ENCODE measurements around the gene UQCR11.

Gene UQCR11

GRCh38 chr19:1634938-1635243 is 29.6 kb upstream of the UQCR11 start:
- DNase-seq (ENCODE audit: low read depth in 2 of 2) = no peak

DNA sequence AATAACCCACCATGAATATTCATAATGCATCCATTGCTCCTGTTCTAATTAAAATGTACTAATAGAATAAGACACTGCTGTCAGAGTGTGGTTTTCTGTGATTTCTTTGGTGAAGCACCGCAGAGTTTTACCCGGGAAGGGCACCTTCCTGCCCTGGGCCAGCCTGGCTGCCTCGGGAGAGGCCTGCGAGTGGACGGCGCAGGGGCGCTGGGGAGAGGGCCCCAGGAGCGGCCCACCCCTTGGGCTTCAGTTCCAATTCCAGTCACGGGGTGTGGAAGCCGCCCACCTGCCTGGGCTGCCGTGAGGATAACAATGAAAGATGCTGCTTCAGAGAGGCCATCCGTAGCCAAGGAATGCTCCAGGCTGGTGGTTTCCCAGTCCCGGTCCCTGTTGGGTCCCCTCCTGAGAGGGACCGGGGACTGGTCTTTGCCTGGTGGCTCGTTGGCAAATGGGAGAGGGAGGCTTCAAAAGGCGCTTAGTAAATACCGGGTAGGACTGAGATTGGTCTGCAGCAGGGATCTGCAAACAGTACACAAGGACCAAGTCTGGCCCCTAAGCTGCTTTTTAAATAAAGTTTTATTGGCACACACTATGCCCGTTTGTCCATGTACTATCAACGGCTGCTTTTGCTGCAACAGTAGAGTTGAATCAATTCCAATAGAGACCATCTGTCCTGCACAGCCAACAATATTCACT is 29.1 kb upstream of the UQCR11 start:
- no peak for DNase-seq (ENCODE audit: low read depth in 2 of 2)

DNA sequence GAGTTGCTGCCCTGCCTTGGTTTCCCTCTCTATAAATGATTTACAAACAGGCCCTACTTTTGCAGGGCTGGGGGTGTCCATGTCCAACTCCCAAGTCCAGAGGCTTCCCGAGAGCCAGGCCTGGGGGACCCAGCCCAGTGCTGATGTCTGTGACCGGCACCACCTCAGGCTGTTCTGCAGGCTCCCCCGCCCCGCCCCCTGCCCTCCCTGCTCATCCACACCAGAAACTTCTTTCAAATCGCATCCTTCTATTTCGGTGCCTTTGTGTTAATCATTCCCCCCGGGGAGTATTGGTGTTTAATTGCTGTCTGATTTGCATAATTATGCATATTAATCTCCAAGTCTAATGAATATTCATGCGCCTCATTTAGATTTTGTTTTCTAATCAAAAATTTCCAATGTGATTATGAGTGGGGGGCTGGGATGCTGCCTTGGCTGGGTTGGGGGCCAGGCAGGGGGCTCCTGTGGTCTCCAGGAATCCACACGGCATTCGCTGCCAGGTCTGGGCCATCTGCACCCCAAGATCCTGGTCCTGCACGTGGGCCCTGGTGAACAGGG is 28.1 kb upstream of the UQCR11 start:
- DNase-seq (ENCODE audit: low read depth in 2 of 2) = no peak

DNA sequence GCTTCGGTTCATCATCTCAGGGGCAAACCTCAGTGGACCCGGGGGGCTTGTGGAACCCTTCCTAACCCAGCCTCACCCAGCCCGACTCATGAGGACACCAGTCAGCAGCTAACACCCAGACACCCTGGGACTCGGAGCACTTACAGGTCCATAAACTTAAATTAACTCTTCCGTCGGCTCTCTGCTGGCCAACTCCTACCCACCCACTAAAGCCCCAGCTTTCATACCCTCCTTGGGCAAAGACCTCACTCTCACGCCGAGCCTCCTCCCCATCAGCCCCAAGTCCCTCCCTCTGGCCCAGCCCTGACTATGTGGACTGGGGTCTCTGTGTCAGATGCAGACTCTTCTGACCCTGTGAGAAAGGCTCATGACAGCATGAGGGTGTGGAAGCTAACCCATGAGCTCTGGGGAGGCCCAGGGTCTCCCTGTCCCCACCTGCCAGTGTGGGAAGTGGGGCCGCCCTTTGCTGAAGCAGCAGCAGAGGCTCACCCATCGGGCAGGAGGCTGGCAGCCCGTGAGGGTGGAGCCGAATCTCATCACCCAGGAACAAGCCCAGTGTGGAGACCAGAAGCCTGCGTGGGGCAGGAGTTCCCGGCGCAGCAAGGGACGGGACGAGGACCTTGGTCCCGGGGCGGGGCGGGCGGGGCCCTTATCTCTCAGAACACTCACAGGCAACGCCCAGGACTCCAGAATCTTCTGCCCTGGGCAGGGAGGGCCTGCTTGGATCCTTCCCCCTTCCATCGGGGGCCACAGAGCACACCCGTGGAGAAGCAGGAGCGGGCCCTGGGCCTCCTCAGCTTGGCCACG is 27.4 kb upstream of the UQCR11 start:
- DNase-seq (ENCODE audit: low read depth in 2 of 2) = no peak

GRCh38 chr19:1631557-1632100 is 26.4 kb upstream of the UQCR11 start:
- no peak for DNase-seq (ENCODE audit: low read depth in 2 of 2)

- no peak for DNase-seq (ENCODE audit: low read depth in 2 of 2)
These were observed 25.5 kb upstream of the UQCR11 start for GRCh38 chr19:1630811-1631210.

- DNase-seq (ENCODE audit: low read depth in 2 of 2) = no peak
These were observed 24.8 kb upstream of the UQCR11 start for GRCh38 chr19:1630012-1630411.

DNA sequence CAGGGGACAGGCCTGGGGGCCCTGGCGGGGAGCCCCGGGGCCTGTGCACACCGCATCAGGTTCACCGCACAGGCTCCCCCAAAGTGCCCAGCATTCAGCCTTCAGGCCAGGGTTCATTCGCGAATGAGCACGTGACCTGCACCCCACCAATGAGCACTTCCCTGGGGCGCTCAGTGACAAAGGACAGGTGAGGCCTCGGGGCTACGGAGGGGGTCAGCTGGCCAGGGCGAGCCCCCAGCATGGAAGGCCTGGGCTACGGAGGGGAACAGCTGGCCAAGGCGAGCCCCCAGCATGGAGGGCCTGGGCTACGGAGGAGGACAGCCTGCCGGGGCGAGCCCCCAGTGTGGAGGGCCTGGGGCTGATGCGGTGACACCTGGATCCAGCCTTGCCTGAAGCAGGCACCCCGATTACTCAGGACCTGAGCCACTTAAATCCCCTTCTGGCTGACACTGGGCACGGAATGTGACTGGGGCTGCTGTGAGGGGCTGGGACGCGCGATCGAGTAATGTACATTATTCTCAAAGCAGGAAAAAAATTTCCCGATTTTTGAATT is 24.1 kb upstream of the UQCR11 start:
- no peak for DNase-seq (ENCODE audit: low read depth in 2 of 2)

DNA sequence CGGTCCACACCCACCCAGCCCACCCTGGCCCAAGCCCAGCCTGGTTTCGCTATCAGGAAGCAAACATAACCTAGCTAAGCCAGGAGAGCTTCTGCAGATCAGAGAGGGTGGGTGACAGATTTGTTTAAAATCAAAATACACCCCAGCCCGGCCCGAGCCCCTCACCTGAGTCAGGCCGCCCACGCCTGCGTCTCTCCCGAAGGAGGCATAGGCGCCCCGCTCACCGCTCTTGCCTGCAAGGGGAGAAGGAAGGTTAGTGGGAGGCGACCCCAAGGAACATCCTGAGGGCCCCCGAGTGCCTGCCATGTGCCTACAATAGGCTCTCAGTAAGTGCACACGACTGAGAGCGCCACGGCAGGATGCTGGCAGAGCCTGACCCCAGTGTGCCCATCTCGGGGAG is 21.9 kb upstream of the UQCR11 start:
- DNase-seq (ENCODE audit: low read depth in 2 of 2) = no peak

- DNase-seq (ENCODE audit: low read depth in 2 of 2) = no peak
These were observed 21.3 kb upstream of the UQCR11 start for GRCh38 chr19:1626417-1627010.

- DNase-seq (ENCODE audit: low read depth in 2 of 2) = no peak
These were observed 19.2 kb upstream of the UQCR11 start for GRCh38 chr19:1624458-1624857.

DNA sequence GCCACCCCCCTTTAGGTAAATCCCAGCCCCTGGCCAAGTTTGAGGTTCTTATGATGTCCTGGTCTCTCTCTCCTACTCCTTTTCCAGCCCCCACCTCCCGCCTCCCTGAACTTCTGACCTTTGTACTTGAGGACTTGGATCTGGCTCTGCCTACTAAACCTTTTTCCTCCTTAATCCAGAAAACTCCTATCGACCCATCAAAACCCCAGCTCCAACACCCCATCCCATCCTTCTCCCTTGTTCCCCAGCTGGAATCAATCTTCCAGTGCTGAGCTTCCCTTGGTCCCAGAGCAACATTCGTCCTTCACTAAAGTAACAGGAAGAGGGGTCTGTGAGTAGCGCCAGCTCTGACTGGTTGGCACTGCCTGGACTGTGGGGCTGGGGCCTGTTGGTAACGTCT is 17.3 kb upstream of the UQCR11 start:
- no peak for DNase-seq (ENCODE audit: low read depth in 2 of 2)

- DNase-seq (ENCODE audit: low read depth in 2 of 2) = no peak
These were observed 16.7 kb upstream of the UQCR11 start for GRCh38 chr19:1622007-1622406.

DNA sequence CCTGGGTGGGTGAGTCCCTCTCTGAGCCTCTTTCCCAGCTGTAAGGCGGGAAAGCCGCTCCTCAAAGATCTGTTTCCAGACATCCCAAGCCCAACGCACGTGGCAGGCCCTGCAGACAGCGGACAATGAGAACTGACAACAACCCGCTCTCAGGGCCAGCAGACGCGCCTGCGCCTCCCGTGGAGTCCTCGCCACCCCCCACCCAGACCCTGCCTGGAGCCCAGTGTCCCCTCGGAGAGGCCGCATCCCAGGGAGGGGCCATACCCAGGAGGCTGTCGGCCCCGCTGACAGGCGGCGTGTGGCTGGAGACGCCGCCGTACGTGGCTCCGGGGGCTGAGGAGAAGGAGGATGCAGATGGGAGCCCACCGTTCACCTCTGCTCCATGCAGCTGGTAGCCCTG is 16.3 kb upstream of the UQCR11 start:
- DNase-seq (ENCODE audit: low read depth in 2 of 2) = no peak

DNA sequence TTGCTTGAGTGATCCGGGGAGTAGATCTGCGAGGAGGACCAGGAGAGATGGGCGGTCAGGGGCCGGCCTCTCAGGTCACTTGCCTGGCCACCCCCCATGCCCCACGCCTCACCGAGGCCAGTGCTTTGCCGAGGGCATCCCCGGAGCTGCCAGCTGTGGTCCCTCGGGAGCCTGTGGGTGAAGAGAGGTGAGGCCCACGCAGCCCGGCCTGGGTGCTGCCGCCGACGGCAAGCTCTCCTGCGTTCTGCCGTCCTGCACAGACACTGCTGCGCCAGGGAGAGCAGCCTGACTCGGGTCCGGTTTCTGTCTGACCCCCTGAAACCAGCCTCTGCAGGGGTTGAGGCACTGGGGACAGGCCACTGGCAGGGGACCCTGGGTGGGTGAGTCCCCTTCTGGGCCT is 15.8 kb upstream of the UQCR11 start:
- DNase-seq (ENCODE audit: low read depth in 2 of 2) = no peak

GRCh38 chr19:1620502-1620901 is 15.2 kb upstream of the UQCR11 start:
- DNase-seq (ENCODE audit: low read depth in 2 of 2) = no peak

- no peak for DNase-seq (ENCODE audit: low read depth in 2 of 2)
These were observed 14.4 kb upstream of the UQCR11 start for GRCh38 chr19:1619703-1620102.

- no peak for DNase-seq (ENCODE audit: low read depth in 2 of 2)
These were observed 13.8 kb upstream of the UQCR11 start for GRCh38 chr19:1619094-1619439.

DNA sequence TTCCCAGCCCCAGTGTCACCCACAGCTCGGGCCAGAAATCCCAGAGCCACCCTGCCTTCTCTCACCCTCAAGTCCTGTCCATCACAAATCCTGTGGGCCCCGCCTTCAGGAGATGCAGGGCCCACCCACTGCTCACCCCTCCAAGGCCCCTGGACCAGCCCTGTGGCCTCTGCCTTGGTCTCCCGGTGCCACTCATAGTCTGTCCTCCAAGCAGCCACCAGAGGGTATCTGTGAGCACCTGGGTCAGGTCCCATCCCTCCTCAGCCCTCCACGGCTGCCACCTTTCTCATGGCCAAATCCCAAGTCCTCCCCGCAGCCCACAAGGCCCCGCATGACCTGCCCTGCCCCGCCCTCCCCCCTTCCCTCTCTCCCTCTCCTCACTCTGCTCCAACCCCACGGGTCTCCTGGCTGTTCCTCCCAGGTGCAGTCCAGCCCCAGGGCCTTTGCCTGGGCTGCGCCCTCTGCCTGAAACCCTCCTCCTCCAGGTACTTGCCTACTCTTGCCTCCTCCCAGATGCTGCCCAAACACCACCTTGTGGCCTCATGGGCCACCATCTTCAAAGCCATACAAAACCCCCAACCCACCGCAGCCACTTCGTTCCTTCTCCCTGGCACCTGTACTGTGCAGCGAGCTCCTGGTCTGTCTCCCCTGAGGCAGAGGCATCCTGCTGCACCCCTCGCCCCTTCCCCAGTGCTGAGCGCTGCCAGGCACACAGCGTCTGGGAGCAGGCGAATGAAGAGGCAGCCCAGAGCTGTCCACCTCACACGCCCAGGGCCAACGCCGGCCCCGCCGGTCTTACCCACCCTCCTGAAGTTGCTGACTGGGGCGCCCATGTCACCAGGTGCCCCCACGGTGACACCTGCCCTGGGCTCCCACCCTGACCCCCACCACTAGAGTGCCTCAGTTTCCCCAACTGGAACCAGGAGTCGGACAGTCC is 13.2 kb upstream of the UQCR11 start:
- DNase-seq (ENCODE audit: low read depth in 2 of 2) = no peak

DNA sequence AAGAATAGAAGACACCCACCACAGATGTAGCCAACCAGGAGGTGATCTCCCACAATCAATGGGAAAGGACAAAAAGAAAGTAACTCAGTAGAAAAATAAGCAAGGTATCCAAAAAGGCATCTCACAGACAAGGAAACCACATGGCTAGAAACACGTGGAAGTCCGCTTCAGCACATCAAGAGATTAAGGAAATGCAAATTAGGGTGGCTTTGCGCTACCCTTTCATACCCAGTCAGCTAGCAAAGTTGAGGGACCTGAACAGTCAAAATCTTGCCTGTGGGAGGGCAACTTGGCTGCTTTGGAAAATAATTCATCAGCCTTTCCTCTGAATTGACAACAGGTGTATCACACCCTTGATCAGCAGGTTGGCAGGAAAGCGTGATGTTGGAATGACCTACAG is 11.6 kb upstream of the UQCR11 start:
- DNase-seq (ENCODE audit: low read depth in 2 of 2) = no peak

DNA sequence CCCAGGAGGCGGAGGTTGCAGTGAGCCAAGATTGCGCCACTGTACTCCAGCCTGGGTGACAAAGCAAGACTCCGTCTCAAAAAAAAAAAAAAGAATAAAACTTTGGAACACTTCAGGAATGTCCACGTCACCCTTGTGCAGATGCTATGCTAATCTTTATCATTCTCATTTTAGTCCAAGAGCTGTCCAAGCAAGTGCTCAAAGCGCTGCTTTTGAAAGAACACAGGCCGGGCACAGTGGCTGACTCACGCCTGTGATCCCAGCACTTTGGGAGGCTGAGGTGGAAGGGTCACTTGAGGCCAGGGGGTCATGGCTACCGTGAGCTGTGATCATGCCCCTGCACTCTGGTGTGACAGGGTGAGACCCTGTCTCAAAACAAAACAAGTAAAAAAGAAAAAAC is 11.1 kb upstream of the UQCR11 start:
- no peak for DNase-seq (ENCODE audit: low read depth in 2 of 2)
